ENCODE measurements around the gene GRAMD1B.
"Not testable (repeated sequence)": the region's sequence is repeated elsewhere in the genome, so short reads cannot be mapped to it uniquely, and the experiment has no call there.

GRAMD1B gene

GRCh38 chr11:123641495-123641840 is 211.4 kb downstream of the GRAMD1B start:
- H3K9me3 Mint-ChIP-seq = no peaks in the 10 kb centered on the region
- no peaks in the 10 kb centered on the region for H3K36me3 Mint-ChIP-seq
- DNase-seq (no peak), ATAC-seq (replicated peaks) (no peak)
- H3K4me3 Mint-ChIP-seq = no peak overlapping the region
- no peak overlapping the region for H3K27ac Mint-ChIP-seq
- peaks cover 40 to 44% of the 10 kb centered on the region in 2 donors for H3K27me3 Mint-ChIP-seq
- H3K4me1 Mint-ChIP-seq = peaks cover 3 to 5% of the 10 kb centered on the region in 2 donors

- peaks cover 46 to 49% of the 10 kb centered on the region in 2 donors for H3K27me3 Mint-ChIP-seq
- H3K36me3 Mint-ChIP-seq = no peaks in the 10 kb centered on the region
- ATAC-seq (replicated peaks) (no peak), DNase-seq (no peak)
- H3K9me3 Mint-ChIP-seq = no peaks in the 10 kb centered on the region
- H3K4me3 Mint-ChIP-seq = no peak overlapping the region
- H3K4me1 Mint-ChIP-seq = peaks cover 3 to 5% of the 10 kb centered on the region in 2 donors
- H3K27ac Mint-ChIP-seq = no peak overlapping the region
Measured at GRCh38 chr11:123642435-123642834, 212.4 kb downstream of the GRAMD1B start.

- Mint-ChIP-seq H3K27me3 (peaks cover 36 to 43% of the 10 kb centered on the region in 2 donors), H3K9me3 (no peaks in the 10 kb centered on the region), H3K27ac (no peak overlapping the region), H3K4me3 (no peak overlapping the region), H3K4me1 (peaks cover 3 to 5% of the 10 kb centered on the region in 2 donors), H3K36me3 (no peaks in the 10 kb centered on the region)
- no peak for DNase-seq
- no peak for ATAC-seq (replicated peaks)
Measured at GRCh38 chr11:123645286-123645975, 215.4 kb downstream of the GRAMD1B start.

- H3K27ac Mint-ChIP-seq = no peak overlapping the region
- ATAC-seq (replicated peaks) (no peak), DNase-seq (no peak)
- no peak overlapping the region for H3K4me3 Mint-ChIP-seq
- peaks cover 42 to 55% of the 10 kb centered on the region in 2 donors for H3K27me3 Mint-ChIP-seq
- peaks cover 2 to 6% of the 10 kb centered on the region in 2 donors for H3K4me1 Mint-ChIP-seq
- H3K36me3 Mint-ChIP-seq = no peaks in the 10 kb centered on the region
- no peaks in the 10 kb centered on the region for H3K9me3 Mint-ChIP-seq
Measured at GRCh38 chr11:123650901-123651300, 220.8 kb downstream of the GRAMD1B start.

- Mint-ChIP-seq H3K4me3 (no peak overlapping the region), H3K4me1 (peaks cover 2 to 6% of the 10 kb centered on the region in 2 donors)
Measured at GRCh38 chr11:123652599-123652998, 222.5 kb downstream of the GRAMD1B start.

GRCh38 chr11:123653483-123653826 is 223.4 kb downstream of the GRAMD1B start:
- no peak for DNase-seq
- Mint-ChIP-seq H3K27ac (no peak overlapping the region), H3K36me3 (peaks cover under 1 to 3% of the 10 kb centered on the region in 2 donors), H3K4me1 (peaks cover 2 to 7% of the 10 kb centered on the region in 2 donors), H3K27me3 (peaks cover 36 to 49% of the 10 kb centered on the region in 2 donors), H3K9me3 (peaks cover 2 to 9% of the 10 kb centered on the region in 2 donors), H3K4me3 (peak overlapping the region; percentile 40 to 73)
- no peak for ATAC-seq (replicated peaks)

More at GRCh38 chr11:123652599-123652998, 222.5 kb downstream of the GRAMD1B start:
- H3K36me3 Mint-ChIP-seq = peaks cover 0 to 3% of the 10 kb centered on the region in 2 donors
- H3K27me3 Mint-ChIP-seq = peaks cover 36 to 49% of the 10 kb centered on the region in 2 donors
- DNase-seq (no peak), ATAC-seq (replicated peaks) (no peak)
- peaks cover 0 to under 1% of the 10 kb centered on the region in 2 donors for H3K9me3 Mint-ChIP-seq
- H3K27ac Mint-ChIP-seq = no peak overlapping the region

GRCh38 chr11:123653827-123654565 is 223.9 kb downstream of the GRAMD1B start:
- no peak overlapping the region for H3K27ac Mint-ChIP-seq
- H3K36me3 Mint-ChIP-seq = peaks cover 3 to 6% of the 10 kb centered on the region in 2 donors
- DNase-seq (no peak), ATAC-seq (replicated peaks) (peak; percentile 21 to 51)
- H3K27me3 Mint-ChIP-seq = peaks cover 36 to 49% of the 10 kb centered on the region in 2 donors
- H3K4me3 Mint-ChIP-seq = peak overlapping the region; percentile 61 to 73
- H3K4me1 Mint-ChIP-seq = peaks cover 8 to 12% of the 10 kb centered on the region in 2 donors
- H3K9me3 Mint-ChIP-seq = peaks cover 7 to 14% of the 10 kb centered on the region in 2 donors

GRCh38 chr11:123654566-123655081 is 224.6 kb downstream of the GRAMD1B start, which contains the start of gene SCN3B:
SCN3B (minus strand) TSS chr11:123654624; CDS start chr11:123653801, 823 bp downstream.
- Mint-ChIP-seq H3K9me3 (peaks cover 10 to 18% of the 10 kb centered on the region in 2 donors), H3K27me3 (peaks cover 36 to 49% of the 10 kb centered on the region in 2 donors), H3K4me1 (peaks cover 11 to 16% of the 10 kb centered on the region in 2 donors), H3K36me3 (peaks cover 3 to 8% of the 10 kb centered on the region in 2 donors), H3K4me3 (peak within 1 kb of the TSS; percentile 61 to 73), H3K27ac (no peak within 1 kb of the TSS)
- ATAC-seq (replicated peaks) (peak; percentile 44 to 55), DNase-seq (no peak)

- DNase-seq = no peak
- H3K36me3 Mint-ChIP-seq = peaks cover 7 to 14% of the 10 kb centered on the region in 2 donors
- ATAC-seq (replicated peaks) = no peak
- H3K9me3 Mint-ChIP-seq = peaks cover 13 to 22% of the 10 kb centered on the region in 2 donors
- no peak overlapping the region for H3K27ac Mint-ChIP-seq
- peaks cover 15 to 16% of the 10 kb centered on the region in 2 donors for H3K4me1 Mint-ChIP-seq
- H3K27me3 Mint-ChIP-seq = peaks cover 17 to 19% of the 10 kb centered on the region in 2 donors
- no peak overlapping the region for H3K4me3 Mint-ChIP-seq
Measured at GRCh38 chr11:123659311-123659710, 229.2 kb downstream of the GRAMD1B start.

GRCh38 chr11:123659965-123660364 is 229.9 kb downstream of the GRAMD1B start:
- H3K36me3 Mint-ChIP-seq = peaks cover 7 to 14% of the 10 kb centered on the region in 2 donors

GRCh38 chr11:123665306-123665705 is 235.2 kb downstream of the GRAMD1B start:
- H3K9me3 Mint-ChIP-seq = peaks cover 3 to 4% of the 10 kb centered on the region in 2 donors
- no peak overlapping the region for H3K4me3 Mint-ChIP-seq
- H3K36me3 Mint-ChIP-seq = peaks cover 4 to 5% of the 10 kb centered on the region in 2 donors
- H3K4me1 Mint-ChIP-seq = no peaks in the 10 kb centered on the region
- no peak overlapping the region for H3K27ac Mint-ChIP-seq
- DNase-seq (no peak), ATAC-seq (replicated peaks) (no peak)
- peaks cover 0 to 15% of the 10 kb centered on the region in 2 donors for H3K27me3 Mint-ChIP-seq

More at GRCh38 chr11:123659965-123660364, 229.9 kb downstream of the GRAMD1B start:
- peaks cover 13 to 22% of the 10 kb centered on the region in 2 donors for H3K9me3 Mint-ChIP-seq
- DNase-seq = peak; percentile 47
- peaks cover 12 to 15% of the 10 kb centered on the region in 2 donors for H3K27me3 Mint-ChIP-seq
- H3K27ac Mint-ChIP-seq, H3K4me3 Mint-ChIP-seq: not testable (repeated sequence)
- H3K4me1 Mint-ChIP-seq = peaks cover 13% of the 10 kb centered on the region in 2 donors
- peak; percentile 96 to 97 for ATAC-seq (replicated peaks)

GRCh38 chr11:123670081-123670480 is 240.0 kb downstream of the GRAMD1B start:
- ATAC-seq (replicated peaks) (no peak), DNase-seq (no peak)
- Mint-ChIP-seq H3K27me3 (peaks cover 4 to 9% of the 10 kb centered on the region in 2 donors), H3K4me3 (no peak overlapping the region), H3K36me3 (no peaks in the 10 kb centered on the region), H3K4me1 (no peaks in the 10 kb centered on the region), H3K9me3 (no peaks in the 10 kb centered on the region), H3K27ac (no peak overlapping the region)

- DNase-seq (no peak), ATAC-seq (replicated peaks) (no peak)
- Mint-ChIP-seq H3K4me1 (no peaks in the 10 kb centered on the region), H3K27ac (no peak overlapping the region), H3K4me3 (no peak overlapping the region), H3K27me3 (peaks cover 9 to 13% of the 10 kb centered on the region in 2 donors), H3K36me3 (no peaks in the 10 kb centered on the region), H3K9me3 (no peaks in the 10 kb centered on the region)
Measured at GRCh38 chr11:123671534-123671933, 241.5 kb downstream of the GRAMD1B start.

- H3K27ac Mint-ChIP-seq = no peak overlapping the region
Measured at GRCh38 chr11:123672568-123672967, 242.5 kb downstream of the GRAMD1B start.

More at GRCh38 chr11:123672568-123672967, 242.5 kb downstream of the GRAMD1B start:
- no peaks in the 10 kb centered on the region for H3K9me3 Mint-ChIP-seq
- no peak for ATAC-seq (replicated peaks)
- H3K4me3 Mint-ChIP-seq = no peak overlapping the region
- peaks cover 6 to 13% of the 10 kb centered on the region in 2 donors for H3K27me3 Mint-ChIP-seq
- no peak for DNase-seq
- H3K36me3 Mint-ChIP-seq = no peaks in the 10 kb centered on the region
- H3K4me1 Mint-ChIP-seq = no peaks in the 10 kb centered on the region
